T-helper 9 cell (primary cell): ENCODE results near the gene TEX28.
"Not testable (repeated sequence)": the region's sequence is repeated elsewhere in the genome, so short reads cannot be mapped to it uniquely, and the experiment has no call there.

Experiments used
- DNase-seq: peaks from one replicate; pipeline ENCODE4 v3.0.0-alpha.2; 2020

The TEX28 gene

GRCh38 chrX:154239982-154240503, 54.9 kb downstream of the TEX28 start:
- not testable (repeated sequence) for DNase-seq

GRCh38 chrX:154238939-154239559, 55.9 kb downstream of the TEX28 start:
- not testable (repeated sequence) for DNase-seq

GRCh38 chrX:154233620-154234019, 61.3 kb downstream of the TEX28 start:
- not testable (repeated sequence) for DNase-seq

GRCh38 chrX:154231443-154231842, 63.5 kb downstream of the TEX28 start:
- DNase-seq = not testable (repeated sequence)

GRCh38 chrX:154226706-154227105, 68.2 kb downstream of the TEX28 start:
- DNase-seq = not testable (repeated sequence)

- DNase-seq = not testable (repeated sequence)
Measured at GRCh38 chrX:154225292-154225691, 69.6 kb downstream of the TEX28 start.
